ENCODE measurements around the gene SVIL.
"Not testable (repeated sequence)": the region's sequence is repeated elsewhere in the genome, so short reads cannot be mapped to it uniquely, and the experiment has no call there.

Gene SVIL

GRCh38 chr10:29627201-29628132 lies 7.3 kb downstream of the SVIL start:
- ChIA-PET CTCF (interaction anchor here (0.9 to 1.7 kb wide), 4 partner anchors 9 to 114 kb away, joined by 3 to 4 read pairs (median 4); no protein-coding TSS in a partner anchor), POLR2A (no interaction called here)
- no peak for TF ChIP-seq CTCF (IDR thresholded peaks at IDR 0.05; ENCODE audit: insufficient read depth, low read length, missing control alignments)
- no peak for DNase-seq (ENCODE audit: low read depth, low spot score)
- no peak overlapping the region for H3K4me3 ChIP-seq (ENCODE audit: low read depth, low read length)

GRCh38 chr10:29624357-29624756 lies 10.4 kb downstream of the SVIL start:
- DNase-seq (ENCODE audit: low read depth, low spot score); POLR2A ChIA-PET; H3K4me3 ChIP-seq (ENCODE audit: low read depth, low read length): not testable (repeated sequence)
- CTCF ChIA-PET, result interaction anchor here (1.0 to 1.5 kb wide), 2 partner anchors 10 to 34 kb away, joined by 4 to 6 read pairs; partner anchors contain the start of gene SVIL

GRCh38 chr10:29623797-29624196 lies 11.0 kb downstream of the SVIL start:
- CTCF ChIA-PET, result interaction anchor here (1.0 to 1.5 kb wide), 3 partner anchors 10 to 33 kb away, joined by 3 to 6 read pairs (median 4); partner anchors contain the start of gene SVIL
- H3K4me3 ChIP-seq (ENCODE audit: low read depth, low read length), result no peak overlapping the region
- no peak for TF ChIP-seq CTCF (IDR thresholded peaks at IDR 0.05; ENCODE audit: insufficient read depth, low read length, missing control alignments)
- no peak for DNase-seq (ENCODE audit: low read depth, low spot score)
- POLR2A ChIA-PET, result interaction anchor here (0.6 kb wide), 1 partner anchor 15 kb away, joined by 4 read pairs; no protein-coding TSS in a partner anchor

GRCh38 chr10:29622382-29622922 lies 12.3 kb downstream of the SVIL start:
- DNase-seq (ENCODE audit: low read depth, low spot score), result no peak
- no peak overlapping the region for H3K4me3 ChIP-seq (ENCODE audit: low read depth, low read length)
- TF ChIP-seq CTCF (IDR thresholded peaks at IDR 0.05; ENCODE audit: insufficient read depth, low read length, missing control alignments), result no peak
- CTCF ChIA-PET, result no interaction called here
- POLR2A ChIA-PET, result no interaction called here

- TF ChIP-seq CTCF (IDR thresholded peaks at IDR 0.05; ENCODE audit: insufficient read depth, low read length, missing control alignments), result no peak
- ChIA-PET CTCF (interaction anchor here (1.1 to 1.4 kb wide), 2 partner anchors 14 to 30 kb away, joined by 3 to 5 read pairs; no protein-coding TSS in a partner anchor), POLR2A (no interaction called here)
- no peak overlapping the region for H3K4me3 ChIP-seq (ENCODE audit: low read depth, low read length)
- DNase-seq (ENCODE audit: low read depth, low spot score), result peak; percentile 68
Measured at GRCh38 chr10:29621161-29621560, 13.6 kb downstream of the SVIL start.

- POLR2A ChIA-PET, result no interaction called here
- no peak for DNase-seq (ENCODE audit: low read depth, low spot score)
- CTCF ChIA-PET, result interaction anchor here (1.0 to 1.4 kb wide), 2 partner anchors 9 to 30 kb away, joined by 4 read pairs; no protein-coding TSS in a partner anchor
- H3K4me3 ChIP-seq (ENCODE audit: low read depth, low read length), result no peak overlapping the region
- no peak for TF ChIP-seq CTCF (IDR thresholded peaks at IDR 0.05; ENCODE audit: insufficient read depth, low read length, missing control alignments)
Measured at GRCh38 chr10:29620112-29620690, 14.6 kb downstream of the SVIL start.

All from AG04449 (cell line).